ENCODE measurements around the gene MT1F.

Gene MT1F

GRCh38 chr16:56679078-56679730 lies 21.4 kb downstream of the MT1F start:
- H3K27me3 ChIP-seq = peaks cover 27 to 35% (median 31%) of the 10 kb centered on the region in 11 experiments
- H3K9ac ChIP-seq = no peak overlapping the region
- H4K20me1 ChIP-seq = peaks cover 0 to 12% (median 0%) of the 10 kb centered on the region in 11 experiments; a peak in 4 of 22 replicates
- H3K4me1 ChIP-seq = peaks cover 37 to 64% (median 56%) of the 10 kb centered on the region in 10 experiments
- no peak for TF ChIP-seq Cebpa-rat (IDR thresholded peaks at IDR 0.05)
- H3K9me3 ChIP-seq (replicated peaks in 1 of 11) = no peaks in the 10 kb centered on the region
- H3K4me3 ChIP-seq = no peak overlapping the region
- H3K4me2 ChIP-seq = no peak overlapping the region
- no peak overlapping the region for H3K27ac ChIP-seq
- H3K36me3 ChIP-seq = no peaks in the 10 kb centered on the region; a peak in 1 of 22 replicates

DNA sequence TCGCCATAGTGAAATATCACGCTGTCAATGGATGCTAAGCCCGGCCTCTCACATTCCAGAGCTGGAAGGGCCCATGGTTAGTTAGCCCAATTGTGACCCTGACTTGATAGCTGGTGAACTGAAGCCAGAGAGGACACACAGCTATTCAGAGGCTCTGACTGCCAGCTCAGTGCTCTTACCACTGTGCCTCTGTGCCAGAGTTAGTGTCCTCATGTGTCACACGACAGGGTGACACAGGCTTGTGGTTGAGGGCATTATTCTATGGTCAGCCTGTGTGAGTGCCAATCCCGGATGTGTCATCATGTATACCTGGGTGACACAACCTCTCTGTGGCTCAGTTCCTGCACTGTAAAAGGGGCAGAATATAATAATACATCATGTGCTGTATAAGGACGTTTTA lies 22.1 kb downstream of the MT1F start:
- peaks cover 0 to 12% (median 0%) of the 10 kb centered on the region in 11 experiments; a peak in 4 of 22 replicates for H4K20me1 ChIP-seq
- no peak for TF ChIP-seq Cebpa-rat (IDR thresholded peaks at IDR 0.05)
- no peak overlapping the region for H3K4me3 ChIP-seq
- no peak overlapping the region for H3K9ac ChIP-seq
- H3K4me2 ChIP-seq = no peak overlapping the region
- H3K27ac ChIP-seq = no peak overlapping the region
- no peaks in the 10 kb centered on the region; a peak in 1 of 22 replicates for H3K36me3 ChIP-seq
- H3K4me1 ChIP-seq = peaks cover 43 to 66% (median 59%) of the 10 kb centered on the region in 10 experiments
- H3K27me3 ChIP-seq = peaks cover 26 to 33% (median 28%) of the 10 kb centered on the region in 11 experiments
- no peaks in the 10 kb centered on the region for H3K9me3 ChIP-seq (replicated peaks in 1 of 11)

- Histone ChIP-seq H3K9ac (peak within 1 kb of the TSS; percentile 75 to 92 (median 81)), H3K27me3 (peaks cover 3 to 10% (median 5%) of the 10 kb centered on the region in 11 experiments; a peak in 21 of 22 replicates), H4K20me1 (peaks cover 0 to 12% (median 0%) of the 10 kb centered on the region in 11 experiments; a peak in 4 of 22 replicates), H3K4me1 (peaks cover 32 to 60% (median 53%) of the 10 kb centered on the region in 10 experiments), H3K9me3 (replicated peaks in 1 of 11) (peaks cover 9 to 13% (median 11%) of the 10 kb centered on the region in 11 experiments; a peak in 21 of 22 replicates), H3K36me3 (peaks cover 0 to 12% (median 3%) of the 10 kb centered on the region in 11 experiments; a peak in 4 of 22 replicates), H3K27ac (peak within 1 kb of the TSS; percentile 30 to 89 (median 80); a peak in 21 of 22 replicates), H3K4me3 (peak within 1 kb of the TSS; percentile 55 to 78 (median 71)), H3K4me2 (peak within 1 kb of the TSS; percentile 90 to 99 (median 96))
- no peak for TF ChIP-seq Cebpa-rat (IDR thresholded peaks at IDR 0.05)
Observed at GRCh38 chr16:56681939-56682702, 24.4 kb downstream of the MT1F start, which contains the start of gene MT1X. Gene MT1X, plus strand, starts transcription at chr16:56682470. Its CDS starts 71 bp downstream, at chr16:56682541.

DNA sequence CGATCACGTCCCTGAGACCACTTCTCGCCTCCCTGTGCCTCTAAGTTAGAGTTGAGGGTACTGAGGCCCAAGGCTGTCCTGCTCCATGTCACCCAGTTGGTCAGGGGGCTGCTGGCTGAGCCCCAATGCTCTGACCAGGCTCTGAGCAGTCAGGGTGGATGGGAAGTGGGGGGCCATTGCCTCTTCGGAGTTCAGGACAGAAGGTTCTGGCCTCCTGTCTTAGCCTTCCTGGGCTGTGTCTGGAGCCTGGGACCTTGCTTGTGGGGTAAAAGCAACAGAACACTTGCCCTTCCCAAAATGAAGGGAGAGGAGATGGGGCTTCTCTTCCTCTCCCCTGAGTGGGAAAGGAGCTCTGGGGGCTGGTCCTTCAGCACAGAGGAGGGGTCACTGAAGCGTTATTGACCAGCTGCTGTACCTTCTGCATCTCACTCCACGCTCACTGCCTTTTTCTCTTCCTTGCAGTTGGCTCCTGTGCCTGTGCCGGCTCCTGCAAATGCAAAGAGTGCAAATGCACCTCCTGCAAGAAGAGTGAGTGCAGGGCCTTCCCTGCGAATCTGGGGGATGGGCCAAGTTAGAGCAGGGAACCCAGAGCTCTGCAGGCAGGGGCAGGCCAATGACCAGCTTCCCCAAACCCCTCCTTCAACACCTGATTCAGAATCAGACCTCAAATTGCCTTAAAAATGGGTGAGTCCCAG lies 25.1 kb downstream of the MT1F start:
- Histone ChIP-seq H3K36me3 (peaks cover 0 to 14% (median 3%) of the 10 kb centered on the region in 11 experiments; a peak in 4 of 22 replicates), H3K9me3 (replicated peaks in 1 of 11) (peaks cover 10 to 16% (median 14%) of the 10 kb centered on the region in 11 experiments; a peak in 21 of 22 replicates), H3K4me2 (peak overlapping the region; percentile 90 to 99 (median 96)), H3K4me3 (peak overlapping the region; percentile 55 to 78 (median 71)), H3K4me1 (peaks cover 32 to 60% (median 52%) of the 10 kb centered on the region in 10 experiments), H3K27me3 (peaks cover 0 to 3% (median 0%) of the 10 kb centered on the region in 11 experiments; a peak in 1 of 22 replicates), H3K27ac (peak overlapping the region; percentile 30 to 89 (median 80); a peak in 20 of 22 replicates), H4K20me1 (peaks cover 0 to 12% (median 0%) of the 10 kb centered on the region in 11 experiments; a peak in 4 of 22 replicates), H3K9ac (peak overlapping the region; percentile 75 to 92 (median 81))
- no peak for TF ChIP-seq Cebpa-rat (IDR thresholded peaks at IDR 0.05)

DNA sequence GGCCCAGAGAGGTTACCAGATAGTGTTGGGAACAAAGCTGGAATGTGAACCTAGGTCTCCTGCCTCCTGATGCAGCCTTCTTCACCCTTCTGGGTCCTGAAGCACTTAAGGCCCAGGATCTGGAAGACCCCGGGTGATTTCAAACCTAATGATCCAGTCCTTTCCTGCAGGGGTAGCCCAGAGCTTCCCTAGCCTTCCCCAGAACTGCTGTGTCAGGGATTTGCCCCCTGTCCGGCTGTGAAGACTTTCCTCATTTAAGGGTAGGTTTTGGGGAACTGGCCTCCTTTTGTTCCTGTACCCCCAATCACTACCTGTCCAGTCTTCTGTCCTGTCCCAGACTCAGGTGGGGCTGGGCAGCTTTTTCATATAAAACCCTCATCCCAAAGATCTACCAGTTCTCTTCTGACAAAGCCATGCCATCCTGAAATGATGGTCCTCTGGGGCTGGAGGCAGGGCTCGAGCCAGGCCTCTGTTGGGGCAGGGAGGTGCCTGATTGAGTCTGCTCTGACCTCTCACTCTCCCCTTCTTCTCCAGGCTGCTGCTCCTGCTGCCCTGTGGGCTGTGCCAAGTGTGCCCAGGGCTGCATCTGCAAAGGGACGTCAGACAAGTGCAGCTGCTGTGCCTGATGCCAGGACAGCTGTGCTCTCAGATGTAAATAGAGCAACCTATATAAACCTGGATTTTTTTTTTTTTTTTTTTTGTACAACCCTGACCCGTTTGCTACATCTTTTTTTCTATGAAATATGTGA lies 25.8 kb downstream of the MT1F start:
- Histone ChIP-seq H3K4me2 (peak overlapping the region; percentile 90 to 99 (median 96)), H3K27me3 (no peaks in the 10 kb centered on the region; a peak in 1 of 22 replicates), H3K27ac (peak overlapping the region in 6 of 11 experiments; percentile 2 to 89 (median 82); a peak in 10 of 22 replicates), H4K20me1 (peaks cover 0 to 12% (median 0%) of the 10 kb centered on the region in 11 experiments; a peak in 4 of 22 replicates), H3K9ac (peak overlapping the region in 10 of 11 experiments; percentile 75 to 92 (median 82); a peak in 18 of 22 replicates), H3K36me3 (peaks cover 0 to 14% (median 3%) of the 10 kb centered on the region in 11 experiments; a peak in 4 of 22 replicates), H3K9me3 (replicated peaks in 1 of 11) (peaks cover 10 to 16% (median 14%) of the 10 kb centered on the region in 11 experiments; a peak in 21 of 22 replicates), H3K4me3 (peak overlapping the region; percentile 55 to 78 (median 71); a peak in 19 of 20 replicates), H3K4me1 (peaks cover 32 to 68% (median 58%) of the 10 kb centered on the region in 10 experiments)
- no peak for TF ChIP-seq Cebpa-rat (IDR thresholded peaks at IDR 0.05)

DNA sequence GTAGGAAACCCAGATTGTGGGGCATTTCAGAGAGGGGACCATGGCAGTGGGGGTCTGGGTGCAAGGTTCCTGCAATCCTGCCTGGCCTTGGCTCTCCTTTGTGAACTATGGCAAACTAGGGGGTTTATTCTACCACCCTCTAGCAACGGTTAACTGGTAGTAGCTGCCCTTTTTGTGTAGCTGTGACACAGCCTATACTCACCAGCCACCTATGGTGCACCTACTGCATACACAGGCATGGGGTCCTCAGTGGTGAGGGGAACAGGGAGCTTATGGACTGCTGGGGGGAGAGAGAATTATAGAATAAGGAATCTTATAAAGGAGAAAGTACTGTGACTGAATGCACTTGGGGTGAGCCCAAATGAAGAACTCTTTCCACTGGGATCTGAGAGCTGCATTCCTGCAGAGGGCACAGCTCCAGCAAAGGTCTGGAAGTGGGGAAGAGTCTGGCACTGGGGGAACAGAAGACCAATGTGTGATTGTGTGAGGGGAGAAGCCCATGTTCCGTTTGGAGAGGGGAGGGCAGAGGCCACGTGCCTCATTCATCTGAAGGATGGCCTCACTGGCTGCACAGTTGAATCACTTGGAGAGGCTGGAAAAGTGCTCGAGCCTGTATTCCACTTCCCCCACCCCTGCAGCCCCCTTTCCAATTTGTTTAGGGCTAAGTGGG lies 26.6 kb downstream of the MT1F start:
- Histone ChIP-seq H3K9ac (peak overlapping the region in 7 of 11 experiments; percentile 20 to 92 (median 87); a peak in 12 of 22 replicates), H3K36me3 (peaks cover 0 to 14% (median 3%) of the 10 kb centered on the region in 11 experiments; a peak in 4 of 22 replicates), H4K20me1 (peaks cover 0 to 12% (median 0%) of the 10 kb centered on the region in 11 experiments; a peak in 4 of 22 replicates), H3K27me3 (no peaks in the 10 kb centered on the region; a peak in 1 of 22 replicates), H3K27ac (peak overlapping the region in 6 of 11 experiments; percentile 46 to 84 (median 79); a peak in 12 of 22 replicates), H3K4me2 (peak overlapping the region; percentile 90 to 99 (median 96)), H3K4me3 (peak overlapping the region in 5 of 10 experiments; percentile 67 to 78 (median 74); a peak in 9 of 20 replicates), H3K9me3 (replicated peaks in 1 of 11) (peaks cover 10 to 16% (median 14%) of the 10 kb centered on the region in 11 experiments; a peak in 21 of 22 replicates), H3K4me1 (peaks cover 32 to 76% (median 66%) of the 10 kb centered on the region in 10 experiments)
- no peak for TF ChIP-seq Cebpa-rat (IDR thresholded peaks at IDR 0.05)

Measured in BLaER1 treated with 17β-estradiol and CSF1 and Interleukin-3, amounts not matched to agents 10 nM and 100 nM (cell line).